Neural crest cell (in vitro differentiated cells): ENCODE results near the gene BPTF. TPM values are rescaled to one million over a fixed set of nuclear protein-coding genes. Genes with fewer than 3 reads are reported as not detected.
"Not testable (repeated sequence)": the region's sequence is repeated elsewhere in the genome, so short reads cannot be mapped to it uniquely, and the experiment has no call there.

Experiments used
- DNase-seq: peaks from one replicate; pipeline ENCODE4 v3.0.0; 2021; ENCODE audit warnings: low read depth, mixed read lengths, low spot score
- H3K27ac Mint-ChIP-seq: one replicate; pipeline ENCODE4 v1.8.0; 2021; ENCODE audit warnings: mild to moderate bottlenecking, mixed read lengths; ENCODE audit not compliant: unreplicated experiment
- H3K27me3 Mint-ChIP-seq: 2 replicates; pipeline ENCODE4 v1.8.0; 2021; ENCODE audit warnings: low read depth, mild to moderate bottlenecking, mixed read lengths
- H3K36me3 Mint-ChIP-seq: 2 replicates; pipeline ENCODE4 v1.8.0; 2021; ENCODE audit warnings: low read depth, mild to moderate bottlenecking, mixed read lengths
- H3K4me1 Mint-ChIP-seq: 2 replicates; pipeline ENCODE4 v1.8.0; 2021; ENCODE audit warnings: mixed read lengths
- H3K4me3 Mint-ChIP-seq: one replicate; pipeline ENCODE4 v1.8.0; 2021; ENCODE audit warnings: mild to moderate bottlenecking, mixed read lengths
- H3K9me3 Mint-ChIP-seq: 2 replicates; pipeline ENCODE4 v1.8.0; 2021; ENCODE audit warnings: mixed read lengths
- total RNA-seq: library from RNA; stranded (reverse); gene quantifications from 2 replicates; pipeline ENCODE4 v1.2.1, GENCODE V29; 2021
- TF ChIP-seq, protein P1 (sequence below): fragments of 200-600 bp; sonication (generic); conservative IDR thresholded peaks from 2 replicates; pipeline ENCODE4 v1.5.0; 2021; ENCODE audit warnings: antibody characterized with exemption, mild to moderate bottlenecking

BPTF gene
- total RNA-seq, 1 donor from 2014 or later: 158 TPM

DNA sequence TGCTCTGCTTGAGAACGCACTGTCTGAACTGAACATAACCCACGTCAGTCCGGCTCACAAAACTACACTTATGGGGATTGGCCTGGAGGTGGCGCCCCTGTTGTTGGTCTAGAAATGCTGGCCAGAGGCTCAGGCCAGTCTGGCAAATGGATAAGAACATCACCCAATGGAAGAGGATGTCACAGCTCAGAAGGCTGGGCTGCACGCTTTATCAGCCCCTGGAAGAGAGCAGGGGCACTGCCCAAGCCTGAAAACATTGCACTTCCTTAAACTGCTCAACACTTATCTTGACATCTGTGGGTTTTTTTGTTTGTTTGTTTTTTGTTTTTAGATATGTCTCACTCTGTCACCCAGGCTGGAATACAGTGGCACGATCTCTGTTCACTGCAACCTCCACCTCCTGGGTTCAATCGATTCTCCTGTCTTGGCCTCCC is 24.8 kb upstream of the BPTF start:
- H3K27ac Mint-ChIP-seq: no peak overlapping the region
- no peaks in the 10 kb centered on the region for H3K36me3 Mint-ChIP-seq
- H3K9me3 Mint-ChIP-seq: no peaks in the 10 kb centered on the region
- TF ChIP-seq, protein P1, sequence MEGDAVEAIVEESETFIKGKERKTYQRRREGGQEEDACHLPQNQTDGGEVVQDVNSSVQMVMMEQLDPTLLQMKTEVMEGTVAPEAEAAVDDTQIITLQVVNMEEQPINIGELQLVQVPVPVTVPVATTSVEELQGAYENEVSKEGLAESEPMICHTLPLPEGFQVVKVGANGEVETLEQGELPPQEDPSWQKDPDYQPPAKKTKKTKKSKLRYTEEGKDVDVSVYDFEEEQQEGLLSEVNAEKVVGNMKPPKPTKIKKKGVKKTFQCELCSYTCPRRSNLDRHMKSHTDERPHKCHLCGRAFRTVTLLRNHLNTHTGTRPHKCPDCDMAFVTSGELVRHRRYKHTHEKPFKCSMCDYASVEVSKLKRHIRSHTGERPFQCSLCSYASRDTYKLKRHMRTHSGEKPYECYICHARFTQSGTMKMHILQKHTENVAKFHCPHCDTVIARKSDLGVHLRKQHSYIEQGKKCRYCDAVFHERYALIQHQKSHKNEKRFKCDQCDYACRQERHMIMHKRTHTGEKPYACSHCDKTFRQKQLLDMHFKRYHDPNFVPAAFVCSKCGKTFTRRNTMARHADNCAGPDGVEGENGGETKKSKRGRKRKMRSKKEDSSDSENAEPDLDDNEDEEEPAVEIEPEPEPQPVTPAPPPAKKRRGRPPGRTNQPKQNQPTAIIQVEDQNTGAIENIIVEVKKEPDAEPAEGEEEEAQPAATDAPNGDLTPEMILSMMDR: peak; percentile 69
- peaks cover 9% of the 10 kb centered on the region for H3K4me1 Mint-ChIP-seq
- no peaks in the 10 kb centered on the region for H3K27me3 Mint-ChIP-seq
- peak; percentile 72 for DNase-seq
- H3K4me3 Mint-ChIP-seq: no peak overlapping the region

DNA sequence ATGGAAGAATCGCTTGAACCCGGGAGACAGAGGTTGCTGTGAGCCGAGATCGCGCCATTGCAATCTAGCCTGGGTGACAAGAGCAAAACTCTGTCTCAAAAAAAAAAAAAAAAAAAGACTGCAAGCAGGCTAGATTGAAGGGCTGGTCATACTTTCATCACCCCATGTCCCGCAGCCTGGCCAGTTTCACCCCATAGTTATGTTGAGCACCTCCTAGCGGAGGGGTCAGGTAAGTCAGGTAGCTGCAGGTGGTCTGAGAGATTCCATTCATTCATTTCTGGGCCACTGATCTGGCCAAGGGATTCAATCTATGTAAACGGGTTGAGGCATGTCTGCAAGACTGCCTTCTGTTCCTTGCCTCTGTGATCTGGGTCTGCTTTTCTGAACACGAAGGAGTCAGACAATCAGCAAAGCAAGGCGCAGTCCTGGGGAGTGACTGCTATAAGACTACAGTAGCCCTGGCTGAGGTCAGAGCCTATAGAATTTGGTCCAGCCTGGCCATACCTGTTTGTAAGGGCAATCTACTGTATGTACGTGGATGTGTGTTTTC is 23.6 kb upstream of the BPTF start:
- Mint-ChIP-seq H3K27me3 (no peaks in the 10 kb centered on the region), H3K4me1 (peaks cover 9% of the 10 kb centered on the region), H3K36me3 (no peaks in the 10 kb centered on the region), H3K9me3 (no peaks in the 10 kb centered on the region), H3K27ac (no peak overlapping the region), H3K4me3 (no peak overlapping the region)
- DNase-seq: no peak
- TF ChIP-seq, protein P1: no peak

DNA sequence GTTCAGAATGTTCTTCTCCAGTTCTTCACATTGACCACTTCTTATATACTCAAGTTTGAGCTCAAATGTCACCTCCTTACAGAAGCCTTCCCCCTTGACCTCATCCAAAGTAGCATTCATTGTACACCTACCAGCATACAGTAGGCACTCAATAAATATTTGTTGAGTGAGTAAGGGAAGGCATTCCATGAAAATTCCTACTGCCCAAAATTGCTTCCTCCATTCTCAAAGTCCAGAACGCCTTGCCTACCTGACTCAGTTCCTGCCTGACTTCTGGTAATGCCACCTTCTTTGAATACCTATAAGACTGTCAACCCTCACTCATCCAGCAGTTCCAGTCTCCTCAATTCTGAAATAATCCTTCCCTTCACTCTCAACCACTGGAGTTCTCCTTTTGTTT is 14.8 kb upstream of the BPTF start:
- H3K27me3 Mint-ChIP-seq: no peaks in the 10 kb centered on the region
- H3K36me3 Mint-ChIP-seq: no peaks in the 10 kb centered on the region
- H3K9me3 Mint-ChIP-seq: no peaks in the 10 kb centered on the region
- no peaks in the 10 kb centered on the region for H3K4me1 Mint-ChIP-seq
- no peak for DNase-seq
- H3K4me3 Mint-ChIP-seq: no peak overlapping the region
- TF ChIP-seq, protein P1: no peak
- no peak overlapping the region for H3K27ac Mint-ChIP-seq

DNA sequence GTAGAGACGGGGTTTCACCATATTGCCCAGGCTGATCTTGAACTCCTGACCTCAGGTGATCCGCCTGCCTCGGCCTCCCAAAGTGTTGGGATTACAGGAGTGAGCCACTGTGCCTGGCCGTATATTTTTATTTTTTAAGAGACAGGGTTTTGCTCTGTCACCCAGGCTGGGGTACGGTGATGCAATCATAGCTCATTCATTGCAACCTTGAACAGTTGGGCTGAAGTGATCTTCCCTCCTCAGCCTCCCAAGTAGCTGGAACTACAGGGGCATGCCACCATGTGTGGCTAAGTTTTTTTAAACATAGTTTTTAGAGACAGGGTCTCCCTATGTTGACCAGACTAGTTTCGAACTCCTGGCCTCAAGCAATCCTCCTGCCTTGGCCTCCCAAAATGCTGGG is 12.9 kb upstream of the BPTF start:
- not testable (repeated sequence) for H3K4me1 Mint-ChIP-seq, H3K27me3 Mint-ChIP-seq, DNase-seq, H3K27ac Mint-ChIP-seq, H3K9me3 Mint-ChIP-seq, H3K4me3 Mint-ChIP-seq, H3K36me3 Mint-ChIP-seq

DNA sequence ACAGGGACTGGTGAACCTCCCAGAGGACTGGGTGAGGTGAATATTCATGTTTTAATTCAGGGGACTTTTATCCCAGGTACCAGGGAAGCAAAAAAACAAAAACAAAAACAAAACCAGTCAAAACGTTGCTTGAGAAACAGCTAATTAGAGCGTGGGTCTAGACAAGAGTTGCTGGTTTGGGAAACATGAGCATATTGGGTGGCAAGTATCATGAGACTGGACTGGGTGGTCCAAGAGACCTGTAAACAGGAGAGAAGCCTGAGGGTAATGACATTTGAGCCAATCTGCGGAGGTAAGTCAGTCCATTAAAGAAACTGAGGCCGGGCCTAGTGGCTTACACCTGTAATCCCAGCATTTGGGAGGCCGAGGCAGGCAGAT is 11.5 kb upstream of the BPTF start:
- H3K9me3 Mint-ChIP-seq: no peaks in the 10 kb centered on the region
- H3K36me3 Mint-ChIP-seq: no peaks in the 10 kb centered on the region
- H3K4me1 Mint-ChIP-seq: peaks cover 3% of the 10 kb centered on the region
- no peaks in the 10 kb centered on the region for H3K27me3 Mint-ChIP-seq
- H3K4me3 Mint-ChIP-seq: no peak overlapping the region
- TF ChIP-seq, protein P1: no peak
- H3K27ac Mint-ChIP-seq: no peak overlapping the region
- DNase-seq: no peak

DNA sequence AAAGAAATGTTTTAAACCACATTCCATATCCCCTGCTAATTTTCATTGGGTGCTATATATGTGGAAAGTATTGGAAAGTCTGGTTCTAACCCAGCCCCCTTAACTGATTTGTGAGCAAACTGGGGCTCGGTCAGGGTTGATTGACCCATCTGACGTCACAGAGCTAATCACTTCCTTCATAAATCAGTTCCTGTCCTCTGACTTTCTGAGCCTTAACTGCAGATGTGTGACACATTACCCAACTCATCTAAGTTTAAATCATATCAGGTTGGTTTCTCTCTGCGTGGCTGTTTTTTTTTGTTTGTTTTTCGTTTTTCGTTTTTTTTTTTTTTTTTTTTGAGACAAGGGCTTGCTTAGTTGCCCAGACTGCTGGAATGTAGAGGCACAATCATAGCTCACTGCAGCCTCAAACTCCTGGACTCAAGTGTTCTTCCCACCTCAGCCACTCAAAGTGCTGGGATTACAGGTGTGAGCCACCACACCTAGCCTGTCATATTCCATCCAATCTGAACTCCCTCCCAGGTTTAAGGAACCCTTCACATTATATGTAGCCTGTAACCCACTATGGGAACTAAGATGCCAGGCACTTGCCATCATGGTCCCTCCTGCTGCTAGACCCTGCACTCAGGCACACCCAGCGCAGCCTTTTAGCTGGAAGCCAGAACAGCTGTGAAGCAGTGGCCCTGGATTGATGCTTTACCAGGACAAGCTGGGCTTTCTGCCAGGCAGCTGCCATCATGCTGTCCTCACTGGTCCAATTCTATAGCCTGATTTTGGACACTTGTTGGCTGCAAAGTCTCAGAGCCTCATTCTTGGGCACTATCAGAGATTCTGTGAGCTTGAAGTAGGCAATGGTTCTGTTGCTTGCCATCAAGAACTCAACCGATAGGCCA is 6.9 kb upstream of the BPTF start:
- no peak overlapping the region for H3K4me3 Mint-ChIP-seq
- H3K27ac Mint-ChIP-seq: no peak overlapping the region
- peaks cover 3% of the 10 kb centered on the region for H3K4me1 Mint-ChIP-seq
- DNase-seq: no peak
- no peaks in the 10 kb centered on the region for H3K36me3 Mint-ChIP-seq
- TF ChIP-seq, protein P1: no peak
- no peaks in the 10 kb centered on the region for H3K27me3 Mint-ChIP-seq
- H3K9me3 Mint-ChIP-seq: no peaks in the 10 kb centered on the region
